HG03103 (cell line): ENCODE measurements around the gene SHMT2.

Source experiments
- ATAC-seq: cut with Tn5 transposase; IDR thresholded peaks from one replicate; pipeline ENCODE4 v1.9.1; 2021; ENCODE audit warnings: low read depth; ENCODE audit not compliant: unreplicated experiment

SHMT2 gene

DNA sequence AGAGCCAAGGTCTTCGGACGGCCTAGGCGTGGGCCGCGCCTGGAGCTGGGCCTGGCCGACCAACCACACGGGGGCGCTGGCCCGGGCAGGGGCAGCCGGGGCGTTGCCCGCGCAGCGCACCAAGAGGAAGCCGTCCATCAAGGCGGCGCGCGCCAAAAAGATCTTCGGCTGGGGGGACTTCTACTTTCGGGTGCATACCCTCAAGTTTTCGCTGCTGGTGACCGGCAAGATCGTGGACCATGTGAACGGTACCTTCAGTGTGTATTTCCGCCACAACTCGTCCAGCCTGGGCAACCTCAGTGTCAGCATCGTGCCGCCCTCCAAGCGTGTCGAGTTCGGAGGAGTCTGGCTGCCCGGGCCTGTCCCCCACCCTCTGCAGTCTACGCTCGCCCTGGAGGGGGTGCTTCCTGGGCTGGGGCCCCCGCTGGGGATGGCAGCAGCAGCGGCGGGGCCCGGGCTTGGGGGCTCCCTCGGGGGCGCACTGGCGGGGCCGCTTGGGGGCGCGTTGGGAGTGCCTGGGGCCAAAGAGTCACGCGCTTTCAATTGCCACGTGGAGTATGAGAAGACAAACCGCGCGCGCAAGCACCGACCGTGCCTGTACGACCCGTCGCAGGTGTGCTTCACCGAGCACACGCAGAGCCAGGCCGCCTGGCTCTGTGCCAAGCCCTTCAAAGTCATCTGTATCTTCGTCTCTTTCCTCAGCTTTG is 4.4 kb upstream of the SHMT2 start:
- no peak for ATAC-seq

DNA sequence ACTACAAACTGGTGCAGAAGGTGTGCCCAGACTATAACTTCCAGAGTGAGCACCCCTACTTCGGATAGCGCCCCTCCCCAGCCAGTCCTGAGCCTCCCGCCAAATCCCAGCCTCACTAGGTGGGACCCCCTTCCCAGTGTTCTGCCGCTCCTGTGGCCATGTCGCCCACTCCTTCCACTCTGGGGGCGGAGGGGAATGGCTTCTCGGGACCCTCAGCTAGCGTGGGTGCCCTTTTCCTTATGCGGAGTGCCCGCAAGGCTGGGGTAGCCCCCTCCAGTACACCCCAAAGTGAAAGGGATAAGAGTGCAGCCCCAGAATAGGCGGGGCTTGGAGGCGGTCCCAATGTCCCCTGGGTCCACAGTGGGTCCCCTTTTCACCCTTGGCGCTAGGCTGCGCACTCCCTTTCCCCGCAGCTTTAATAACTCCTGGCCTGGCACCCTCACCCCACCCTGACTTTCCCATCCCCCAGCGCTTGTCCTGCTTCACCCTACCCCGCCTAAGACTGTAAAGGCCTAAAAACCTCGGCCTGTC is 3.8 kb upstream of the SHMT2 start:
- ATAC-seq = no peak

DNA sequence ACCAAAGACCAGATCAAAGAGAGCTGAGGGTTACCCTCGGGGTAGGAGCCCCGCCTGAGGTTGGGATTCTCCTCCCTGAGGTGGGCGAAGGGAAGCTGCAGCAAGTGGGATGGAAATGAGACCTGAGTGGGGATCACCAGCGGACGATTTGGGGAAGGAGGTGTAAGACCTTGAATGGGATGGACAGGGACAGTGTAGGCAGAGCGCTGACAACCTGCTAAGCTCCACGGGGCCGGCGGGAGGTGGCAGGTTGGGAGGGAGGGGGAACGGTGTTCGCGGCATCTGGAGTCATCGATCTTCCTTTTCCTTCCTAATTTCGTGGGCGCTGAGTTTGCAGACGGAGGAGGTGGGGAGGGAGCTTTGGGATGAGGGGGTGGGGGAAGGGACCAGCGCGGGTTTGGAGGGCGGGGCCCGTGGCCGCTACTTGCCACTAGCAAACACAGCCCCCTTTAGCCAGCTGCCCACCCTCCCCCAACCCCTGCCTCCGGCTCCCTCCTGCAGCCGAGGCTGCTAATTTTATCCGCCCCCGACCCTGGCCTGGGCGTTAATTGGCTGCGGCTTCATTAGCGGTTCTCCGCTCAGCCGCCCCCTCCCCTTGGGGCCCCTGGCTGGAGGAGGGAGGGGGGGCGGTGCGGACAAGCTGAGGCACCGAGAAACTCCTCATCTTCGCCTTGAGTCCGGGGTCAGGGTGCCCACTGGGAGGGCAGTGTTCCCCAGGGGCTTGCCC is 2.8 kb upstream of the SHMT2 start:
- no peak for ATAC-seq

DNA sequence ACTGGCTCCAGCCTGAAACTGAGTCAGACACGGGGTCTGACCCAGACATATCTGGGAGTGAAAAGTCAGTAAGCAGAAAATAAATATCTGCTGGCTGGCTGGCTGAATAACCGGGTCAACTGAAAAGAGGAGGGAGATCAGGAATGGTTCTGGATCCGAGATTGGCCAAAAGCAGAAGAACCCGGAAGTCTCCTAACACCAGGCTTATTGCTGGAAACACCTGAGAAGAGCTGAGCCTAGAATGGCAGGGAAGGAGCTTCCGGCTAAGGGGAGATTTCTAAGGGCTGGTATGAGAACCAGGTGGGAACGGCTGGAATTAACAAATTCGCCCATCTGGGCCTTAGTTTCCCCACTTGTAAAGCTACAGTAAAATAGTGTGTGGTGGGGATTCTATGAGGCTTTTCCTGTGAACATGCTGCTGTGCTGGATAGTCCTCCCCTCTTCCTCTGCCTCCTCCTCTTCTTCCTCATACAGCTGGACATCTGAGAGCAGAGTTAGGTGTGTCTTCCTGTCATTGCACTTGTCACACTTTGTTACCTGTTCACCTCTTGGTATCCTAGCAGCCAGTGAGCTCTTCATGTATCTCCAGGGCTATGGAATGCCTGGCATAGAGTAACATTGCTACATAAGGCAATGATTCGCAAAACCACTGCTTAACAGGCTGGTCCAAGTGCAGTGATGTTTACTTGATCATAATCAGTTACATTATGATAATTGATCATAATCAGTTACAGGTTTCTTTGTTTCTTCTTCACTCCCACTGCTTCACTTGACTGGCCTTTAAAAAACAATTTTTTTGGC is 2.0 kb upstream of the SHMT2 start:
- no peak for ATAC-seq

DNA sequence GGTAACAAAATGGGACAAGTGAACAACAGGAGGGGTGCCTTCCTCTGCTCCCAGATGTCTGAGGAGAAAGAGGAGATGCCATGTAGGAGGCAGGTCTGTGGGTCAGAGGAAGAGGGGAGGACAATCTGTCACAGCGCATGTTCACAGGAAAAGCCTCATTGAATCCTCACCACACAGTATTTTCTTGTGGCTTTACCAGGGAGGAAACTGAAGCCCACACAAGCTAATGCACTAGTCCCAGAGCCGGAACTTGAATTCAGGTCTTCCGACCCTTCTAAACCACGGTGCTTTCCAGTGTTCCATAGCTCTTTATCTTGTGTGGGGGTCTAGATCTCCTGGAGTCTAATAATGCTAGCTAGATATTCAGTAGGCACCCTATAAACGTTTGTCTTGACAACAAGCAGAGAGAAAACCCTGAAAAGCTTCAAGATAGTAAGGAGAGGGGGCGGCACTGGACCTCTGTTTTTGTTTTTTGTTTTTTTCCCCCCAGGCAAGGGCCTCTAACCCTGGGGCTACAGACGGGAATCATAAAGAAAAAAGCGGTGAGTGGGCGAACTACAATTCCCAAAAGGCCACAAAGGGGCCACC is 371 bp upstream of the SHMT2 start:
- no peak for ATAC-seq

DNA sequence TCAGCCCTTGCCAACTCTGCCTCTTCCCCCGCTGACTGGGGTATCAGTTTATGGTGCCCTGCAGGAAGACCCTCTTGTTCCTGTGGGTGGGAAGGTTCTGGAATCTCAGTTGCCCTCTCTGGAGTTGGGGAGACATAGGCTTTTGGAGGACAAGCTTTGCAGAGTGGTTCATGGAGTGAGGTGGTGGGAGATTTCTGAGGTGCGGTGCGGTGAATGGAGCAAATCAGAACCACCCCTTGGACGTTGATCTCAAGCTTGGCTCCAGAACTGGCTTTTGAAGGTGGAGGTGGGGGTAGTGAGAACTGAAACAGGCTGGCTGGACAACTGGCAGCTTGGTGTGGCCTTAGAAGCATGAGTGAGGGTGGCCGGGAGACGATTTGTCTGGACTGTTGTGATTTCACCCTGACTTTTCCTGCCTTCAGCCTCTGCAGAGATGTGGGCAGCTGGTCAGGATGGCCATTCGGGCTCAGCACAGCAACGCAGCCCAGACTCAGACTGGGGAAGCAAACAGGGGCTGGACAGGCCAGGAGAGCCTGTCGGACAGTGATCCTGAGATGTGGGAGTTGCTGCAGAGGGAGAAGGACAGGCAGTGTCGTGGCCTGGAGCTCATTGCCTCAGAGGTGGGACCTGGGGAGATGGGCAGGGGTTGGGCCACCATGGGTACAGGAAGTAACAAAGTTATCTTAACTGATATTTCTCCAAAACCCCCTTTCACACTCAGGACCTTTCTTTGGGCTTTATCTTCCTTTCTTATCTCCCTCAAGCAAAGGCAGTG is 1.1 kb downstream of the SHMT2 start:
- ATAC-seq = no peak

DNA sequence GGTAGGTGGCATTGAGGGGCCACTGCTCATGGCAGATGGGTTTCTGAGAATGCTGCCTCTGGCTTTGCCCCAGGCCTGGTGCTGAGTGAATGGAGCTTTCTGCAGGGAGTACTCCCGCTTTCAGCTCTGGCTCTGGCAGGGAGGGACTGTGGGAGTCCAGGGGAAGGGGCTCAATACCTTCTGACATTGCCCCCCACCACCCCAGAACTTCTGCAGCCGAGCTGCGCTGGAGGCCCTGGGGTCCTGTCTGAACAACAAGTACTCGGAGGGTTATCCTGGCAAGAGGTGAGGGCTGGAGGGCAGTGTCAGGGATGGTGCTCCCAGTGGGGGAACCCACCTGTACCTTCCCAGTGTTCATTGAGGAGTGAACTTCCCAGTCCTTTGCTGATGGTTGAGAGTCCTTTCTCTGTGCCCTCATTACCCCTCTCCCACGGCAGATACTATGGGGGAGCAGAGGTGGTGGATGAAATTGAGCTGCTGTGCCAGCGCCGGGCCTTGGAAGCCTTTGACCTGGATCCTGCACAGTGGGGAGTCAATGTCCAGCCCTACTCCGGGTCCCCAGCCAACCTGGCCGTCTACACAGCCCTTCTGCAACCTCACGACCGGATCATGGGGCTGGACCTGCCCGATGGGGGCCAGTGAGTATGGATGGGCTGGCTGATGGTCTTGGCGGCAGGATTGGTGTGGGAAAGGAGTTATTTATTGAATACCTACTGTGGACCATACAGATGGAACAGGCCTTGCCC is 1.9 kb downstream of the SHMT2 start:
- no peak for ATAC-seq

DNA sequence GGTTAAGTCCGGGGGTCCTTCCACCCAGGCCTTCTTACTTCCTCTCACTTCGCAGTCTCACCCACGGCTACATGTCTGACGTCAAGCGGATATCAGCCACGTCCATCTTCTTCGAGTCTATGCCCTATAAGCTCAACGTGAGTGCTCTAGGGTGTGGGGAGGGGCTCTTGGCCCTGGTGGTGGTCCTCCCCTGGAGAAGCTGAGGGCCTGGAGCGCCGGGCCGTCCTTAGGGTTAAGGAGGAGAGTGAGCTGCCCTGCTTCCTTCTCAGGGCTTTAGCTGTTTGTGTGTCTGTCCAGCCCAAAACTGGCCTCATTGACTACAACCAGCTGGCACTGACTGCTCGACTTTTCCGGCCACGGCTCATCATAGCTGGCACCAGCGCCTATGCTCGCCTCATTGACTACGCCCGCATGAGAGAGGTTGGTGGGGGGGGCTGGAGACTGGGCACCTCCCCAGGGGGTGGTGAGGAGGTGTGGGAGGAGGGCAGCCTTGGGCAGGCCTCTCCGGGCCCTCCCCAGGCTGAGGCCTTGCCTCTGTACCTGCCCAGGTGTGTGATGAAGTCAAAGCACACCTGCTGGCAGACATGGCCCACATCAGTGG is 2.7 kb downstream of the SHMT2 start:
- ATAC-seq = no peak

DNA sequence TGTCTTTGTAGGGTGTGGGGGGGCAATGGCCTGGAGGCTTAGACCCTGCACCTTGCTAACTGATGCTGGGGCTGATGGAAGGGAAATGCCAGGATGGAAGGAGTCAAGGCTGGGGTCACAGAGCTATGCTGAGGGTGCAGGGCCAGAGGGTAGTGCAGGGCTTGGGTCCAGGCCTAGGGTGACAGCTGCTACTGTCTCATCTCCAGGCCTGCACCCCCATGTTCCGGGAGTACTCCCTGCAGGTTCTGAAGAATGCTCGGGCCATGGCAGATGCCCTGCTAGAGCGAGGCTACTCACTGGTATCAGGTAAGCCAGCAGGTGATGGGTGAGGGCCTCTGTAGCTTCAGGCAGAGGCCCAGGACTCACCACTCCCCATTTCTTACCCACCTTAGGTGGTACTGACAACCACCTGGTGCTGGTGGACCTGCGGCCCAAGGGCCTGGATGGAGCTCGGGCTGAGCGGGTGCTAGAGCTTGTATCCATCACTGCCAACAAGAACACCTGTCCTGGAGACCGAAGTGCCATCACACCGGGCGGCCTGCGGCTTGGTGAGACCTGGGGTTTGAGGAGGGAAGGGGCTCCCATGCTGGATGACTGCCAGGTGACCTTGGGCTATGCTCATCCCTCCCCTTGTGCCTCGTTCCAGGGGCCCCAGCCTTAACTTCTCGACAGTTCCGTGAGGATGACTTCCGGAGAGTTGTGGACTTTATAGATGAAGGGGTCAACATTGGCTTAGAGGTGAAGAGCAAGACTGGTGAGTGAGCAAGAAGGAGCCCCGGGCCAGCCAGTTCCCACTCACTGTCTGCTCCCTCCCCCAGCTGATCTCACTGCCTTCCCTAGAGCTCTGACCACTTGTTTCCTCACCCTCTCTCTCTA is 4.1 kb downstream of the SHMT2 start:
- ATAC-seq = no peak

DNA sequence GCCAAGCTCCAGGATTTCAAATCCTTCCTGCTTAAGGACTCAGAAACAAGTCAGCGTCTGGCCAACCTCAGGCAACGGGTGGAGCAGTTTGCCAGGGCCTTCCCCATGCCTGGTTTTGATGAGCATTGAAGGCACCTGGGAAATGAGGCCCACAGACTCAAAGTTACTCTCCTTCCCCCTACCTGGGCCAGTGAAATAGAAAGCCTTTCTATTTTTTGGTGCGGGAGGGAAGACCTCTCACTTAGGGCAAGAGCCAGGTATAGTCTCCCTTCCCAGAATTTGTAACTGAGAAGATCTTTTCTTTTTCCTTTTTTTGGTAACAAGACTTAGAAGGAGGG is 4.7 kb downstream of the SHMT2 start:
- ATAC-seq = no peak

DNA sequence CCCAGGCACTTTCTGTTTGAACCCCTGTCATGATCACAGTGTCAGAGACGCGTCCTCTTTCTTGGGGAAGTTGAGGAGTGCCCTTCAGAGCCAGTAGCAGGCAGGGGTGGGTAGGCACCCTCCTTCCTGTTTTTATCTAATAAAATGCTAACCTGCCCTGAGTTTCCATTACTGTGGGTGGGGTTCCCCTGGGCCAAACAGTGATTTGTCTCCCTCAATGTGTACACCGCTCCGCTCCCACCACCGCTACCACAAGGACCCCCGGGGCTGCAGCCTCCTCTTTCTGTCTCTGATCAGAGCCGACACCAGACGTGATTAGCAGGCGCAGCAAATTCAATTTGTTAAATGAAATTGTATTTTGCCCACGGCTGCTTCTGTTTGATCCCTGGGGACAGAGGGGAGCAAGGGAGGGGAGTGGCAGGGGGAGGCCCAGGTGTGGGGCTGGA is 5.1 kb downstream of the SHMT2 start:
- ATAC-seq = no peak

DNA sequence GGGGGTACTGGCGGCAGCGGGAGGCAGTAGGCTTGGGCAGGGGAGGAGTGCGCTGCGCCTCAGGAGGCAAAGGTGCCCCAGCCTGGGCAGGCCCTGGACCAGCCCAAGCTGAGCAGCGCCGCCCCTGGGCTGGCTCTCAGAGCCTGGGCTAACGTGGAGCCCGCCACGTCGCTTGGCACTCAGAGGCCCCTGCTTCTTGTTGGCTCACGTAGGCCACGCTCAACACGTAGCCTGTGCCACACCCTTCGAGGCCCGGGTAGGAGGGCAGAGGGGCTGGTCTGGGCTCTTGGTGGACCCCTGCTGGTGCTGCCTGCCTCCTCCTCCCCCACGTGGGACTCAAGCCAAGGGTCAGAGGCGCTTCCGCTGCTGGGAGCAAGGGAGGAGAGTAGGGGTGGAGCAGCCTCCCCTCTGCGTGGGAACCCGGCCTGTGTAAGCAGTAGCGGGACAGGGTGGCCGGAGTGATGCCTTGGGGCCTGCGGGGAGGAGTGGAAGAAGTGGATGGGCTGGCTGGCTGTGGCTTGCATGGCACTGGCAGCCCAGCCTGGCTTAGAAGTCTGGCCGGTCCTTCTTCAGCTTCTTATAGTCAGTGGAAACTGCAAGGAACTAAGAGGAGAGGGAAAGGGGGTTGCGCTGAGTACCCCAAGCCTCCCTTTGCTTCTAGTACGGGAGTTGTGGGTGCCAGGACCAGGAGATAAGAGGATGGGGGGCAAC is 5.7 kb downstream of the SHMT2 start:
- no peak for ATAC-seq

DNA sequence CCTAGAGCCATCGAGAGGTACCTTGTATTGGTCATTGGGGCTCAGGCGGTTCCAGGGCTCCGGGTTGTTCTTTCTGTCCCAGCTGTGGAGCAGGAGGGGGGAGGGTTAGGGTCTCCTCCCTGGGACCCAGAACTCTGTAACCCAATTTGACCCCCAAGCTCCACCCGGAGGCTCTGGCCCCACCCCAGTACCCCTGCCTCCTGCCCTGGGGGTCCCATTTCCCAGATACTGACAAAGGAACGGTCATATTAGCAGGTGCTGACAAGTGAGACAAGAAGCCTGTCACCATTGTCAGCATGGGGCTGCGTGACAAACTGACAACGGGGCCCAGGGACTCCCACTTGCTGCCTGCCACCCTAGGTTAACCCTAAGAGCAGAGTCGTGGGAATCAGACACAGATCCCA is 6.2 kb downstream of the SHMT2 start:
- no peak for ATAC-seq

DNA sequence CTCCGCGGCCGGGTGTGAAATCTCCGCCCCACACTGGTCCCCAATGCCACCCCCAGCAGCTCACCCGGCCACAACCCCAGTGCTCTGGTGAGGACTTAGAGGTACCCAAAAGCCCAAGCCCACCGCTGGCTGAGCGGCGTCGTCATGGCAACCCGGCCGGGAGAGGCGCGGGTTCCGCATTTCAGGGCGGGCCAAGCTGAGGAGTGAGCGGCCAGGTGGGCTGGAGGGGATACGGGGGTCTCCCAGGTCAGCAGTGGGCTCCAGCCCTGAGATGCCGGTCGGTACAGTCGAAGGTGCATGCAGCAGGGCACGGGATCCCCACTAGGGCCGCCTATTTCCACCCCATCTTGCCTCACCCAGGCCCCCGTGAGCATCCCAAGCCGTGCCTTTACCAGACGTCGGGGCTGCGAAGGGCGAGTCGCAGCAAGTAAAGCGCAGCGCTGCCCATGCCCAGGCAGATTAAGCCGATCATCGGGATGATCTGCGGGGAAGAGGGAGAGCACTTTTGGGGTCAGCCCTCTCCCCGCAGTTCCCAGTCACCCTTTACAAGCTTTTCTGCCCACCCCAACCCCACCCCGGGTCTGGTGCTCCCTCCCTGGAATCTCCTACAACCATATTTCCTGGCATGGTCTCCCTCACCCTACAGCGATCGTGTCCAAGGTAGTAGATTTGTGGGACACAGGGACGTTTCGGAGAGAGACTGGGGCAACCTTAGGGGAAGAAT is 6.9 kb downstream of the SHMT2 start:
- no peak for ATAC-seq

DNA sequence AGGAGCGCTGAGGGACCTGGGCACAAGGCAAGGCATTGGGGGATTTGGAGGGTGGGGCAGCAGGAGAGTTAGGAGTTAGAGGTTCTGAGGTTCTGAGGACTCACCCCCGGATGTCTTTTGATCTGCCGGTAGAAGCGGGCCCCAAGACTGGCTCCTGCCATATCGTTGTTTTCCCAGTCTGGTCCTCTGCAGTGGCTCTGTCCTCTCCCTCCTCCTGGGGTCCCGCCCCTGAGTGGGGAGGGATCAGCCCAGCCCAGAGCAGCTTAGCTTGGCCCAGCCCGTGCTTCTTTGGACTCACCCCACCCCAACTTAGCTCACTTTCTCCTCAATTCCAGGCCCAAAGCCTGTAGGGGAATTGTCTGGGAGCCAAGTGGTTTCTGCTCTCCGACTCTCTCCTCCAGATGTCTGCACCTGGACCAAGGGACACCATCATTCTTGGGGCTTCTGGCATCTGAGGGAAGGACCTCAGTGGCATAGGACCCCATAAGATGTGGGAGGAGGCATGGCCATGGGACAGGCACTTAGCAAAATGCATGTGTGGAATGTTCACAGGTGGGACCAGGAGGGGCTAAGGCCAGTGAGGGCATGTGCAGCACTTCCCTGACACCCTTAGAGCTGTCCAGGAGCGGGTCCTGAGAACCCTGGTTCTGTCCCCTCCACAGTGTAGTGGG is 7.5 kb downstream of the SHMT2 start:
- ATAC-seq = no peak

DNA sequence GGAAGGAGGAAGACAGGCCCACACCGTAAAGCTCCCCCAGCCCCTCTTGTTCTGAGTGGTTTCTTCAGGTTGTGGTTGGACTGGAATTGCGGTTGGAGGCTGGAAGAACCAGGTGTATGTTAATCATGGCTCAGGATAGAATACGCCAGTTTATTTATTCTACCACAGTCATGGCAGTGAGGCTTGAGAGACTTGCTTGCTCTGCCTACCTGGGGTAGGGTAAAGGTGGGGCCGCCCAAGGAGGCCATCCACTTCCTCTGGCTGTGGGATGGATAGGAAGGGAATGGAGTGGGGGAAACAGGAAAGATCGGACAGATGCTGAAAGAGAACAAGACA is 8.1 kb downstream of the SHMT2 start:
- no peak for ATAC-seq
